ENCODE measurements around the gene EPB41L4A. TPM values are rescaled to one million over a fixed set of nuclear protein-coding genes. Genes with fewer than 3 reads are reported as not detected.

EPB41L4A gene
- total and polyA plus RNA-seq, 2 donors from 2014 or later: 10.2 to 39.0 TPM

- intact Hi-C loops (cut with DNase I): no loop called here
- H3K4me1 ChIP-seq (ENCODE audit: control insufficient read depth in 2 of 3, insufficient read depth in 2 of 3, low read depth in 1 of 3, low read length in 3 of 3): peaks cover 0 to 3% (median 0%) of the 10 kb centered on the region in 3 donors
- FAIRE-seq: no peak
Observed at GRCh38 chr5:112138526-112138925, 280.6 kb downstream of the EPB41L4A start.

GRCh38 chr5:112136773-112137172 lies 282.3 kb downstream of the EPB41L4A start:
- no peaks in the 10 kb centered on the region for H3K36me3 ChIP-seq (ENCODE audit: control insufficient read depth in 2 of 3, insufficient read depth in 3 of 3, low read length in 3 of 3)
- no peaks in the 10 kb centered on the region for H3K4me1 ChIP-seq (ENCODE audit: control insufficient read depth in 2 of 3, insufficient read depth in 2 of 3, low read depth in 1 of 3, low read length in 3 of 3)
- H3K9ac ChIP-seq (ENCODE audit: low read length in 3 of 3): no peak overlapping the region
- intact Hi-C loops (cut with DNase I): no loop called here
- DNase-seq (peak in 2 of 5 donors; percentile 11 to 65), FAIRE-seq (no peak)
- H3K27ac ChIP-seq (ENCODE audit: low read depth in 2 of 2, low read length in 2 of 2): no peak overlapping the region
- no peak overlapping the region for H3K4me3 ChIP-seq (ENCODE audit: low read length in 3 of 3)
- H3K27me3 ChIP-seq (ENCODE audit: control insufficient read depth, insufficient read depth, low read length): no peaks in the 10 kb centered on the region
- H3K9me3 ChIP-seq (ENCODE audit: control insufficient read depth in 2 of 3, insufficient read depth in 1 of 3, low read length in 3 of 3): no peaks in the 10 kb centered on the region
- TF ChIP-seq CTCF (IDR thresholded peaks at IDR 0.05; ENCODE audit: borderline replicate concordance, extremely low read depth, insufficient read depth): no peak

More at GRCh38 chr5:112138526-112138925, 280.6 kb downstream of the EPB41L4A start:
- Histone ChIP-seq H3K27me3 (ENCODE audit: control insufficient read depth, insufficient read depth, low read length) (no peaks in the 10 kb centered on the region), H3K9me3 (ENCODE audit: control insufficient read depth in 2 of 3, insufficient read depth in 1 of 3, low read length in 3 of 3) (no peaks in the 10 kb centered on the region), H3K4me3 (ENCODE audit: low read length in 3 of 3) (no peak overlapping the region), H3K27ac (ENCODE audit: low read depth in 2 of 2, low read length in 2 of 2) (no peak overlapping the region), H3K9ac (ENCODE audit: low read length in 3 of 3) (no peak overlapping the region), H3K36me3 (ENCODE audit: control insufficient read depth in 2 of 3, insufficient read depth in 3 of 3, low read length in 3 of 3) (no peaks in the 10 kb centered on the region)
- DNase-seq: no peak
- TF ChIP-seq CTCF (IDR thresholded peaks at IDR 0.05; ENCODE audit: borderline replicate concordance, extremely low read depth, insufficient read depth): no peak

- intact Hi-C loops (cut with DNase I): no loop called here
Observed at GRCh38 chr5:112127861-112128260, 291.2 kb downstream of the EPB41L4A start.

More at GRCh38 chr5:112127861-112128260, 291.2 kb downstream of the EPB41L4A start:
- no peak for TF ChIP-seq CTCF (IDR thresholded peaks at IDR 0.05; ENCODE audit: borderline replicate concordance, extremely low read depth, insufficient read depth)
- Histone ChIP-seq H3K4me1 (ENCODE audit: control insufficient read depth in 2 of 3, insufficient read depth in 2 of 3, low read depth in 1 of 3, low read length in 3 of 3) (no peaks in the 10 kb centered on the region), H3K4me3 (ENCODE audit: low read length in 3 of 3) (no peak overlapping the region), H3K9me3 (ENCODE audit: control insufficient read depth in 2 of 3, insufficient read depth in 1 of 3, low read length in 3 of 3) (no peaks in the 10 kb centered on the region), H3K27ac (ENCODE audit: low read depth in 2 of 2, low read length in 2 of 2) (no peak overlapping the region), H3K27me3 (ENCODE audit: control insufficient read depth, insufficient read depth, low read length) (no peaks in the 10 kb centered on the region), H3K36me3 (ENCODE audit: control insufficient read depth in 2 of 3, insufficient read depth in 3 of 3, low read length in 3 of 3) (no peaks in the 10 kb centered on the region), H3K9ac (ENCODE audit: low read length in 3 of 3) (no peak overlapping the region)
- FAIRE-seq: no peak
- DNase-seq: no peak
